Stimulated activated CD8-positive, alpha-beta memory T cell treated with anti-CD3 and anti-CD28 coated beads, Interleukin-2, amount 100 ng/mL, for 48 hours (primary cell): ENCODE measurements around the gene GRID1.
A peak's percentile ranks its signal among the peaks of the same experiment; 100 is the strongest.
"Not testable (repeated sequence)": the region's sequence is repeated elsewhere in the genome, so short reads cannot be mapped to it uniquely, and the experiment has no call there.

ENCODE experiments used
- DNase-seq, 2 donors: peaks; one replicate each; pipeline ENCODE4 v3.0.0-alpha.2; 2020; ENCODE audit warnings: low read depth in 2 of 2

Gene GRID1

GRCh38 chr10:85997544-85997943 lies 369.1 kb downstream of the GRID1 start:
- DNase-seq = no peak

DNA sequence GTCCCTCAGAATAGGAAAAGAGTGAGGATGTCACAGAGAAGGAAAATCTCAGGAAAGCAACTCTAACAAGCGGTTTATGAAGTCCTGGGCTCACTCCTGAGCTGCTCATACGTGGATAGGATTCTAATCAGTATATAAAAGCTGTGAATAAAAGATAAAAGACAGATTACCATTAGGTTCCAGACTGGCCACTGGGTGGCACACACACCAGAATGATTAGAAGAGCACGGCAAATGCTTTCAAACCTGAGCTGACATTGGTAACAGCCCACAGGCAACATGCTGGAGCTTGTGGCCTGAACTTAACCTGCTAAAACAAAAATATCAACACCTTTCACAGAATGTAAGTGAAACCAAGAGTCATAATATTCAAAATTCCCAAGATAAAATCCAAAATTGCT lies 370.8 kb downstream of the GRID1 start:
- DNase-seq = peak in 1 of 2 donors; percentile 4

- no peak for DNase-seq
Observed at GRCh38 chr10:85993840-85994507, 372.6 kb downstream of the GRID1 start.

- no peak for DNase-seq
Observed at GRCh38 chr10:85993140-85993539, 373.5 kb downstream of the GRID1 start.

- no peak for DNase-seq
Observed at GRCh38 chr10:85992324-85992723, 374.3 kb downstream of the GRID1 start.

- no peak for DNase-seq
Observed at GRCh38 chr10:85986777-85987176, 379.8 kb downstream of the GRID1 start.

GRCh38 chr10:85983051-85983450 lies 383.5 kb downstream of the GRID1 start:
- no peak for DNase-seq

DNA sequence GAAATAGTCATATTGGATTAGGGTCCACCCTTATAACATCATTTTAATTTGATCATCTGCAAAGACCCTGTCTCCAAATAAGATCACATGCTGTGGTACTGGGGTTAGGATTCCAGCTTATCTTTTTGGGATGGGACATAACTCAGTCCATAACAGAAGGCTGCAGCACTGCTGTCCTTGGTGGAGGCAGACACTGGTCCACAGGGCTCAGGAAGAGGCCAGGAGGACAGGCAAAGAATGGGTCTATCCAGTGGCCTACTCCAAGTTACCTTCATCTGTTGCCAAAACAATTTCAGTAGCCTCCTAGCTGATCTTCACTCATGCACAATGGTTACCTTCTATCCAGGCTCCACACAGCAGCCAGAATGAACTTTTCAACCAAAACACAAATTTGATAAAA lies 387.0 kb downstream of the GRID1 start:
- DNase-seq = no peak

DNA sequence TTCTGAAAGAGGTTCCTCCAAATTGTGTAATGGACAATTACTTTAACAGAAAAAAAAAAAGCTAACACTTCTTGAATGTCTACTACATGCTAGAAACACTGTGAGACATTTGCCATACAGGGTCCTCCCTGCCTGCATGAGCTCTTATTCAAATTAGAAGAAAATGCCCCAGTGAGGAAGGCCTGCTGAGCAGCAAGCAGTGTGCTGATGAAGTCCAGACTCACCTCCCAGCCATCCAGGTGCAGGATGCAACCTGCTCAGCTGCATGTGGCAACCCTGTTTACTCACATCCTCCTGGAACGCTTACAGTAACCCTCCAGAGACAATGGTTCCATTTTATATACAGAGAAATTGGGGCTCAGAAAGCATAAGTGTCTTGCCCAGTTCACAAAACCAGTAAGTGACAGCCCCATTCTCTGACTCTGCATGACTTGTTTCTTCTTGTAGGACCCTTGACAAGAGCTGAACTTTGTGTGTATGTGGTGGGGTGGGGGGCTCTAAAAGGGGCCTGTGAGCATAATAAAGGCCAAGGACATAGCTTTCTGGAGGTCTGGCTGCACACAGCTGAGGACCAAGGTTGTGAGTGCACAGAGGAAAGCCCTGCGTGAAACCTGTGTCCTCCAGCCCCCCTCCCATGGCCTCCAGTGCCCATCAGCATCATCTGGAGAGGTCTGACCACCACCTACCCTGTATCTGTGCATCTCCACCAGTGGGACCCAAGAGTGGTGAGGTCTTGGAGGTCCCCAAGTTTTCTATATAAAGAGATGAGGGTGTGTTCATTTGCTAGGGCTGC lies 387.8 kb downstream of the GRID1 start:
- DNase-seq = no peak

GRCh38 chr10:85977642-85978041 lies 389.0 kb downstream of the GRID1 start:
- no peak for DNase-seq

DNA sequence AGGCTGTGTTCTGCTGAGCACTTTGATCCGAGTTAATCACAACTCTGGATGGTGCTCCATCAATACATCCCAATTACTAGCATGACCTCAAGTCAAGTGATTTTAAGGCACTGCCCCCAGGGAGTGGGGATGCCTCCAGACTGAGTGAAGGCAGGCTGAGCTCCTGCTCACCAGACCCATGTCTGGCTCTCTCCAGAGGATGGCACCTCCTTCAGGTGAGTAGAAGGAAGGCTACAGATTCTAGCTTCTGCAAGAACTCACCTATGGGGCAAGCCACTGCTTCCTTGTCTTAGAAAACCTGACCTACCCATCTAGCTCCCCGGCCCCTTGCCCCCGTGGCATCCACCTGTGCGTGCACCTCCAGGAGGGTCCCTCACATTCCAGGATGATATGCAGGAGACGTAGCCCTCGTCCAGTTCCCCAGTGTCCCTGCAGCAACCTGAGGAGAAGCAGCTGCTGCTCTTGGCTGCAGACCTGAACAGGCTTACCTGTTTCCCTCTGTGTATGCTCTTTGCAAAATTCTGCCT lies 390.3 kb downstream of the GRID1 start:
- no peak for DNase-seq

- DNase-seq = no peak
Observed at GRCh38 chr10:85971494-85971893, 395.1 kb downstream of the GRID1 start.

DNA sequence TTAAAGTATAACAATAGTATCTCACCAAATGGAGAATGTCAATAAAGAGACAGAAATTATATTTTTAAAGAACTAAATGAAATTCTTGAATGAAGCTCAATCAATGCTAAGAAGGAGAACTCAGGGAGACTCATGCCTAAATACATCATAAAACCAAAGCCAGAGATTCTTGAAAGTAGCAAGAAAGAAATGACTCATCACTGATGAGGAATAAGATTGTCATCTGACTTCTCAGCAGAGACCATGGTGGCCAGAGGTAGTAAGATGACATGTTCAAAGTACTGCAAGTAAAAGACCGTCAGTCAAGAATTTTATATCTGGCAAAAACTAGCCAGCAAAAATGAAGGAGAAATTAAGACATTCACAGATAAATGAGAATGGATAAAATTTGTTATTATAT lies 399.0 kb downstream of the GRID1 start:
- no peak for DNase-seq

GRCh38 chr10:85961479-85962067 lies 405.0 kb downstream of the GRID1 start:
- no peak for DNase-seq

GRCh38 chr10:85961073-85961472 lies 405.5 kb downstream of the GRID1 start:
- DNase-seq = no peak

DNA sequence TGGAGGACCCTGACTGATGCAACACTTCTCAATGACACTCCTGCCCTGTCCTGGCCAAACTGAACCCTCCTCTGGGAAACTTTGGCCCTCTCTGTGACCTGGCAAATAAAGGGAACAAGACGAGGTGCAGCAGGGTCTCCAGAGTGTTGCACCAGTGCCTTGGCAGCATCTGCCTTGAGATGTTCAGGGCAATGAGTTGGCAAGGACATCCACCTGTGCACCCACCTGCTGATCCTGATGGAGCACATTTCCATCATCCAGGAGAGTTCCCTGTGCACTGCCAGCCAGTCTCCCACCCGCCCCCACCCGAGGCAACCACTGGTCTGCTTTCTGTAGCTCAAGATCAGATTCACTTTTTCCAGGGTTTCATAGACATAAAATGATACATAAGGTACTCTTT lies 407.4 kb downstream of the GRID1 start:
- no peak for DNase-seq

DNA sequence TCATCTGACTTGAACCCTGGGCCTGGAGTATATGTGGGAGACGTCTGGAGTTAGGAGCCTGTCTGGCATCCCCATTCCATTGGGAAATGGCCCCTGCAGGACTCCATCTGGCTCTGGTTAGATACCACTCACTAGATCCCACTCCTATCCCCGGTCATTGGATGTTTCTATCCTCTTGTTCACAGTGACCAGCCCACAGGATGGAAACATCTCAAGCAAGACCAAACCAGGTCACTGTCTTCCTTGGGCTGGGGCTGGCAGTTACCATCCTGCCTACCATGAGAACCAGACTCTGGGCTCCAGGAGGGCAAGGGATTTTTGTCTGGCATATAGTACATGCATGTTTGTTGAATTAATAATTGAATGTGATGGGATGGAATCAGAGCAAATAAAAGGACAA lies 415.7 kb downstream of the GRID1 start:
- DNase-seq = no peak

DNA sequence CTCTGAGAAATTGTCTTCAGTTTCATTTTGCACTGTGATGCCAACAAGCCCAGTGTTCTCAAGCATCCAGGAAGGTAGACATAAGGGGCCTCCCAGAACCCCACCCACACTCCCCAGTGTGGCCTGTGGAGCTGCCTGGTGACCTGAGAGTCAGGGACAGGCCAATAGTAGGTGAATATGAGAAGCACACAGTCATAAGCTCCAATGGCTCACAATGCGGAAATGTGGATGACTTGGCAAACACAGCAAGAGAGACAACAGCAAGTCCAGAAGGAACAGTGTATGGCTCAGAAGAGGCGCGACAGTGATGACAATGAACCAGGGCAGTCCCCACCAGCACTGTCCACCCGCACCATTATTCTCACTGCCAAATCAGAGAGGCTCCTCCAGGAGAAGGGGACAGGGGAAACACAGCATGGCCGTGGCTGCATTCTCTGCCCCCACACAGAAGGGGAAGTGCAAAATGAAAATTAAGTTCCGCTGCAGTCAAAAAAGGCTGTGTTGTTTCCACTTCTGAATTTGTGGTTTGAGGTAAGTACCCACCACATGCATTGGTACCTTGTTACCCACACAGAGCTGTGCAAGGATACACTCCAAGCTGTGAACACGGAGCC lies 419.8 kb downstream of the GRID1 start:
- no peak for DNase-seq

GRCh38 chr10:85936161-85936560 lies 430.4 kb downstream of the GRID1 start:
- DNase-seq = no peak

DNA sequence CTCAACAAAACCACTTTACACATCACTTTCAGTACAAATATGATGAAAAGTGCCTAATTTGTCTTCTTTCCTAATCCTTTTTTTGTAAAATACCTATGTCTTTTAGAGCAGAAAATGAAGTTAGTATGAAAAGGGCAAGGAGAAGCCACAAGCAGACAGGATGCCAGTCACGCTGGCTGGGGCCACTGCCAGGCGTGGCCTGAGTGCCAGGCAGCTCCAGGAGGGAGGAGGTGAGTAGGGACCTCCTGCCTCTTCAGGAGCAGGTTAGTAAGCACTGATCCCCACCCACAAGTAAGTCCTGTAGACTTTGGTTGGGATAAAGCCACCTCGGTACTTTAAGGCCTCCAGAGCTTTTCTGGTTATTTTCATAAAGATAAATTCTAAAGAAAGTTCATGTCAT lies 432.0 kb downstream of the GRID1 start:
- DNase-seq = no peak

DNA sequence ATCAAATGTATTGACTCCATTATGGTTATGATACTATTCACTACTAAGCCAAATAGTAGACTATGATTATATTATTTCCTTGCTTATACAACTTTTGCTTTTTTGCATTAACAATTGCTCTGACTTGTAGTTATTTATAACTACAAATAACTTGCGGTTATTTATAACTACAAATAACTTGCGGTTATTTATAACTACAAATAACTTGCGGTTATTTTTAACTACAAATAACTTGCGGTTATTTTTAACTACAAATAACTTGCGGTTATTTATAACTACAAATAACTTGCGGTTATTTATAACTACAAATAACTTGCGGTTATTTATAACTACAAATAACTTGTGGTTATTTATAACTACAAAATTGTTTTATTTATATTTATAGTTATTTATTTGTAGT lies 436.6 kb downstream of the GRID1 start:
- DNase-seq = not testable (repeated sequence)

DNA sequence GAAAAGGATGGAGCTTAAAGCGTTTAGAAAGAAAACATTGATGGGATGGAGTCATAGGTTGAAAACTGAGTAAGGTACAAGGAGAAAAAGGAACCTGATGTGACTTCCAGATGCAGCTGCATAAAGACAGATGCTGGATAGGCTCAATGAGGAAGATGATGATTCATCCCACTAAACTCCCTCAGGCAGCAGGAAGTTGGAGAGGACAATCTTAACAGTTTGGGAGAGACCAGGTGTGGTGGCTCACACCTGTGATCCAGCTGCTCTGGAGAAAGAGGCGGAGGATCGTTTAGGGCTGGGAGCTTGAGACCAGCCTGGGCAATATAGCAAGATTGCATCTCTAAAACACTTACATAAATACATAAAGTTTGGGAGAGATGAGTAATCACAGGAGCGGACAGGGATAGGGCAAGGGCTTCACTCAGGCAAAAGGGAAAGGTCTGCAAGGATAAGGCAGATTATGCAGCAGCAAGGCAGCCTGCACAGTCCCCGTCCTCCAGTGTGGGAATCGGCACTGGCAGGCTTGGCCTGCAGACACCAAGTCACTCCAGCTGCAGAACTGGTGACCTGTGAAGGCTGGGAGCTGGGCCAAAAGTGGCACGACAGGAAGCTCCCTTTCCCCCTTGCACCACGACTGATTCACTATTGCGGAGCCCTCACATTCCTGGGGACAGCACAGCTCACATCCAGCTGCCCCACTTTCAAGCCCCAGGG lies 438.5 kb downstream of the GRID1 start:
- DNase-seq = no peak
